GM18519 (cell line): ENCODE results near the gene CDK10.

Experiments
- ATAC-seq: cut with Tn5 transposase; IDR thresholded peaks from one replicate; pipeline ENCODE4 v1.9.1; 2021; ENCODE audit warnings: mild to moderate bottlenecking, moderate library complexity; ENCODE audit not compliant: unreplicated experiment, low FRiP score

CDK10 gene

DNA sequence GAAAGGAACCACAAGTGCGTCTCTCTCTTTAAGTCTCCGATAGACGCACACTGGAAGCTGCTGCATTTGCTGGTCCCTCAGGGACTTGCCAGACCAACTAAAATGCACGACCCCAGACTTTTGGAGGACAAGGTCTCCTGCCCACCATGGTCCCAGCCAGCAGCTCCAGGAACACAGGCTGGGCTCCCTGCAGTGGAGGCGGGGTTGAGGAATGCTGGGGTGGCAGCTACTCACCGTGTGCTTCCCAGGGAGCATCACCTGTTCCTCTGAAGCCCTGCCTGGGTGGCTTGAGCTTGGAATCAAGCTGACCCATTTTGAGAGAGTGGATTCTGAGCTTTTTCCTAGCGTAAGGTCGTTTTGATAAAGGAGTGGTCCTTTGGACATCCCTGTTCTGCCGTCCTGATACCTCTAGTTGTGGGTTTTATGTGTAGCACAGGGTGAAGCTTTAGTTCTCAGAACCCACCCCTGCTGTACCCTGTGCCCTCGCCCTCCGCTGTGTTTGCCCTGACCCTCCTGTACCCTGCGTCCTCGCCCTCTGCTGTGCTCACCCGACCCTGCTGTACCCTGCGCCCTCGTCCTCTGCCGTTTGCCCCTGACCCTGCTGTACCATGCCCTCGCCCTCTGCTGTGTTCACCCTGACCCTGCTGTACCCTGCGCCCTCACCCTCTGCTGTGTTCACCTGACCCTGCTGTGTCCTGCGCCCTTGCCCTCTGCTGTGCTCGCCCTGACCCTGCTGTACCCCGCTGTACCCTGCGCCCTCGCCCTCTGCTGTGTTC is 45.8 kb downstream of the CDK10 start:
- no peak for ATAC-seq

DNA sequence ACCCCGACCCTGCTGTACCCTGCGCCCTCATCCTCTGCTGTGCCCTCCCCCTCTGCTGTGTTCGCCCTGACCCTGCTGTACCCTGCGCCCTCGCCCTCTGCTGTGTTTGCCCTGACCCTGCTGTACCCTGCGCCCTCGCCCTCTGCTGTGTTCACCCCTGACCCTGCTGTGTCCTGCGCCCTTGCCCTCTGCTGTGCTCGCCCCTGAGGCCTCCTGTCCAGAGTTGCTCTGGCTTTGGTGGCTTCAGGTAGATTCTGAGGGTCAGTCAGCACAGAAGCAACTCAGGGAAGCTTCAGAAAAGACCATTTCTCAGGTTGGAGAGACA is 46.4 kb downstream of the CDK10 start:
- no peak for ATAC-seq

GRCh38 chr16:89733322-89733721 is 46.8 kb downstream of the CDK10 start:
- no peak for ATAC-seq

DNA sequence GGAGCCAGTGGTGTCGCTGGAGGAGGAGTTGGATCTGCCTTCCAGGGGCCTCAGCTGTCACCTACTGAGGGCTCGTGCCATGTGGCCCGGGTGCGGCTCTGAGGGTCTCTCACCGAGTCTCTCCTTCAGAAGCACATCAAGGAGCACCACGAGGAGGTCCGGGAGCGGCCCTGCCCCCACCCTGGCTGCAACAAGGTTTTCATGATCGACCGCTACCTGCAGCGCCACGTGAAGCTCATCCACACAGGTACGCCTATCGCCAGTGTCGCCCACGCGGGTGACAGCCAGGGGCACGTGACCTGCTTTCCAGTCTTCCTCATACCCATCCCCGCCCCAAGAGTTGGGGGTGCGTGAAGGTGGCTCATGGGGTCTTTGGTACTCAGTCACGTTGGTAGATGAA is 47.3 kb downstream of the CDK10 start:
- no peak for ATAC-seq

GRCh38 chr16:89736554-89736953 is 50.1 kb downstream of the CDK10 start:
- ATAC-seq, result no peak

GRCh38 chr16:89737341-89738071 is 51.0 kb downstream of the CDK10 start:
- no peak for ATAC-seq

GRCh38 chr16:89738072-89738377 is 51.5 kb downstream of the CDK10 start:
- ATAC-seq, result no peak

- no peak for ATAC-seq
Observed at GRCh38 chr16:89738538-89739317, 52.2 kb downstream of the CDK10 start.

DNA sequence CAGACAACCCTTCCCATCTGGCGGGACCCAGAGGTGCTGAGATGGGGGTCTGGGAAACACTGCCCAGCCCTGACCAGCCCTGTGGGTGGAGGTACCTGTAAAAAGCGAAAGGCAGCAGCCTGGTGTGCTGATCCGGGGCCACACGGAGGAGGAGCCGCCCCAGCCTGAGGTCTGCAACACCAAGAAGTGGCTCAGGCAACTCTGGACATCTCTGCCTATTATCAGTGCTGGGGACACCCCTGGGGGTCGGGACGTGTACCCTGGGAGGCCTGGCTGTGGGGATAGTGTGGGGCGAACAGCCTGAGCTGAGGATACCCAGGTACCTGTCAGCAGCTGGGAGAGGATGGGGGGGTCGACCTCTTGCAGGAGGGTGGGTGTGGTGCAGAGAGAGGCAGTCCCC is 52.9 kb downstream of the CDK10 start:
- no peak for ATAC-seq

DNA sequence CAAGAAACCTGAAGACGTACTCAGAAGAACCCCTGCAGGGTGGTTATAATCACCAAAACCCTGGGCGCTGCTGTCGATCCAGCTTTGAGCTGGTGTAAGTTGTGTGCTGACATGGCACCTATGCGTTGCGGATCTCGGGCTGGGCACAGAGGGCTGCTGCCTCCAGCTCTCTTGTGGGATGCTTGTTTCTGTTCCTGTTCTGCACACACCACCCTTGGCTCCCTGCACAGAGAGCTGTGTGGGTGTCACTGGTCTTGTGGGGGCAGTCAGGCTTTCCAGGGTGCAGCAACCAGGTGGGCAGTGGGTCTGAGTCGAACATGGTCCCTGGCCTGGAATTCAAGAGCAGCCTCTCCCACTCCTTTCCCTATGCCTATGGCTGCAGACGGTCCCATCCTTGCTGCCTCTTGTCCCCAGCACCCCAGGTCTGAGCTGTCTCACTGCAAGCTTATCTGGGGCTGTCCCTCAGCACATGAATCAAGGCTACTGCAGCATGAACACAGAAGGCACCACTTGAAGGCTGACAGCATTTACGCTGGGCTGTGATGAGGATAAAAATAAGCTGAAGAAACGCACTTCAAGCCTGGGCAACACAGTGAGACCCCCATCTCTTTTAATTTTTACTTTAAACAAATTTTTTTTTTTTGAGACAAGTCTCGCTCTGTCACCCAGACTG is 55.0 kb downstream of the CDK10 start:
- ATAC-seq, result no peak

GRCh38 chr16:89742948-89743347 is 56.5 kb downstream of the CDK10 start:
- no peak for ATAC-seq

GRCh38 chr16:89744813-89745212 is 58.3 kb downstream of the CDK10 start:
- ATAC-seq, result no peak
